WTC11 (cell line): Measurements from ENCODE around the gene C20orf141. TPM values are rescaled to one million over a fixed set of nuclear protein-coding genes. Genes with fewer than 3 reads are reported as not detected.

ENCODE experiments used
- ATAC-seq: fragments of 200-7000 bp; cut with Tn5 transposase; 2 replicates; pipeline ENCODE4 v1.10.0; 2021; ENCODE audit warnings: mild to moderate bottlenecking, moderate library complexity
- CTCF ChIA-PET: fragments of 300-600 bp; sonication (Branson Sonifier 250); formaldehyde crosslinking; loops from one replicate; lab custom pipeline; 2021; ENCODE audit warnings: antibody characterized with exemption; lab: Charles Lee
- POLR2A ChIA-PET: fragments of 350-600 bp; sonication (Branson Sonifier 250); formaldehyde crosslinking; loops from one replicate; lab custom pipeline; 2021; ENCODE audit warnings: antibody characterized with exemption; lab: Charles Lee
- DNase-seq: peaks from one replicate; pipeline ENCODE4 v3.0.0; 2021; ENCODE audit warnings: low spot score
- H3K27ac Mint-ChIP-seq: 2 replicates; pipeline ENCODE4 v1.8.0; 2021; ENCODE audit warnings: mixed read lengths
- H3K27me3 Mint-ChIP-seq: 2 replicates; pipeline ENCODE4 v1.8.0; 2021; ENCODE audit warnings: low read depth, mild to moderate bottlenecking, moderate library complexity, mixed read lengths
- H3K36me3 Mint-ChIP-seq: 2 replicates; pipeline ENCODE4 v1.8.0; 2021; ENCODE audit warnings: mixed read lengths
- H3K4me1 Mint-ChIP-seq: 2 replicates; pipeline ENCODE4 v1.8.0; 2022; ENCODE audit warnings: mixed read lengths
- H3K4me3 Mint-ChIP-seq: 2 replicates; pipeline ENCODE4 v1.8.0; 2021; ENCODE audit warnings: mild to moderate bottlenecking, moderate library complexity, mixed read lengths
- H3K9me3 Mint-ChIP-seq: 2 replicates; pipeline ENCODE4 v1.8.0; 2021; ENCODE audit warnings: mixed read lengths
- CREM ChIP-seq: sonication (generic); formaldehyde crosslinking; IDR thresholded peaks from 2 replicates; pipeline ENCODE4 v1.8.1; 2022; ENCODE audit warnings: mild to moderate bottlenecking, missing genetic modification reagents, moderate library complexity
- FOXP1 ChIP-seq: sonication (generic); formaldehyde crosslinking; IDR thresholded peaks from 2 replicates; pipeline ENCODE4 v1.8.0; 2022; ENCODE audit warnings: missing genetic modification reagents, mild to moderate bottlenecking, moderate library complexity, borderline replicate concordance
- JUN ChIP-seq: sonication (generic); formaldehyde crosslinking; IDR thresholded peaks from 2 replicates; pipeline ENCODE4 v1.8.0; 2023; ENCODE audit warnings: mild to moderate bottlenecking, missing genetic modification reagents
- KAT7 ChIP-seq: sonication (generic); formaldehyde crosslinking; IDR thresholded peaks from 2 replicates; pipeline ENCODE4 v1.8.1; 2023; ENCODE audit warnings: missing genetic modification reagents, mild to moderate bottlenecking, borderline replicate concordance
- NR2C2 ChIP-seq: sonication (generic); formaldehyde crosslinking; IDR thresholded peaks from 2 replicates; pipeline ENCODE4 v1.8.0; 2022; ENCODE audit warnings: mild to moderate bottlenecking, missing genetic modification reagents
- RELA ChIP-seq: sonication (generic); formaldehyde crosslinking; IDR thresholded peaks from 2 replicates; pipeline ENCODE4 v1.8.1; 2022; ENCODE audit warnings: missing genetic modification reagents, mild to moderate bottlenecking, borderline replicate concordance
- TCF7 ChIP-seq: sonication (generic); formaldehyde crosslinking; IDR thresholded peaks from 2 replicates; pipeline ENCODE4 v1.8.0; 2022; ENCODE audit warnings: mild to moderate bottlenecking, low read depth, missing genetic modification reagents, moderate library complexity
- TEAD4 ChIP-seq: sonication (generic); formaldehyde crosslinking; IDR thresholded peaks from 2 replicates; pipeline ENCODE4 v1.8.0; 2022; ENCODE audit warnings: mild to moderate bottlenecking, missing genetic modification reagents
- ZNF416 ChIP-seq: fragments of 250-450 bp; sonication (Bioruptor Pico); IDR thresholded peaks from 2 replicates; pipeline ENCODE4 v1.9.0; 2021; ENCODE audit warnings: mild to moderate bottlenecking, inconsistent platforms
- total RNA-seq: library from RNA; stranded (reverse); gene quantifications from 3 replicates; pipeline ENCODE4 v1.2.3, GENCODE V29; 2021
- TF ChIP-seq, protein P1 (sequence below): sonication (generic); formaldehyde crosslinking; conservative IDR thresholded peaks from 2 replicates; pipeline ENCODE4 v1.8.1; 2023; ENCODE audit warnings: mild to moderate bottlenecking, low read depth, missing genetic modification reagents, moderate library complexity
- TF ChIP-seq, protein P2 (sequence below): fragments of 250-450 bp; sonication (Bioruptor Pico); conservative IDR thresholded peaks from 2 replicates; pipeline ENCODE4 v1.9.0; 2021; ENCODE audit warnings: mild to moderate bottlenecking
- TF ChIP-seq, protein P3 (sequence below): sonication (generic); formaldehyde crosslinking; IDR thresholded peaks from 2 replicates; pipeline ENCODE4 v1.8.0; 2023; ENCODE audit warnings: mild to moderate bottlenecking, missing genetic modification reagents
- TF ChIP-seq, protein P4 (sequence below): sonication (generic); formaldehyde crosslinking; IDR thresholded peaks from 2 replicates; pipeline ENCODE4 v1.8.1; 2022; ENCODE audit warnings: low read depth, missing genetic modification reagents, borderline replicate concordance
- TF ChIP-seq, protein P5 (sequence below): sonication (generic); formaldehyde crosslinking; IDR thresholded peaks from 2 replicates; pipeline ENCODE4 v1.8.0; 2022; ENCODE audit warnings: mild to moderate bottlenecking, missing genetic modification reagents
- TF ChIP-seq, protein P6 (sequence below): sonication (generic); formaldehyde crosslinking; IDR thresholded peaks from 2 replicates; pipeline ENCODE4 v1.8.1; 2022; ENCODE audit warnings: missing genetic modification reagents, borderline replicate concordance
- TF ChIP-seq, protein P7 (sequence below): sonication (generic); formaldehyde crosslinking; conservative IDR thresholded peaks from 2 replicates; pipeline ENCODE4 v1.8.1; 2022; ENCODE audit warnings: mild to moderate bottlenecking, missing genetic modification reagents

Gene C20orf141
- total RNA-seq, 1 experiment from 2014 or later, result not detected

DNA sequence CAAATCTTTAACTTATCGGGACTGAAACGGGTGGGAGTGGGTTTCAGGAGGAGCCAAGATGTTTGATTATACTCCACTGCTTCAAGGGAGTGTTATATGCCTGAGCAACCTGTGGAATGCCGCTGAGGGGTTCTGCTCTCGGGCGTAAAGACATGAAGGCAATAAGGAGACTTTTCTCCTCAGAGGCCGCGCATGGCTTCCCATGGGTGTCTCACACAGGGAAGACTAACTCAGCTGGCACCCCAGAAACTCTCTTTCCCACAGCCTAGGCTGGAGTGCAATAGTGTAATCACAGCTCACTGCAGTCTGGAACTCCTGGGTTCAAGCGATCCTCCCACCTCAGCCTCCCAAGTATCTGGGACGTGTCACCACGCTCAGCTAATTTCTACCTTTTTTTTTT lies 5.1 kb upstream of the C20orf141 start:
- H3K9me3 Mint-ChIP-seq, result peaks cover 25% of the 10 kb centered on the region
- POLR2A ChIA-PET, result interaction anchor here (0.7 kb wide), 1 partner anchor 11 kb away, joined by 13 read pairs; no protein-coding TSS in a partner anchor
- H3K27ac Mint-ChIP-seq, result no peak overlapping the region
- no peak overlapping the region for H3K4me3 Mint-ChIP-seq
- H3K27me3 Mint-ChIP-seq, result peaks cover 80% of the 10 kb centered on the region
- DNase-seq, result no peak
- no peak for ATAC-seq
- TF ChIP-seq, protein P1, sequence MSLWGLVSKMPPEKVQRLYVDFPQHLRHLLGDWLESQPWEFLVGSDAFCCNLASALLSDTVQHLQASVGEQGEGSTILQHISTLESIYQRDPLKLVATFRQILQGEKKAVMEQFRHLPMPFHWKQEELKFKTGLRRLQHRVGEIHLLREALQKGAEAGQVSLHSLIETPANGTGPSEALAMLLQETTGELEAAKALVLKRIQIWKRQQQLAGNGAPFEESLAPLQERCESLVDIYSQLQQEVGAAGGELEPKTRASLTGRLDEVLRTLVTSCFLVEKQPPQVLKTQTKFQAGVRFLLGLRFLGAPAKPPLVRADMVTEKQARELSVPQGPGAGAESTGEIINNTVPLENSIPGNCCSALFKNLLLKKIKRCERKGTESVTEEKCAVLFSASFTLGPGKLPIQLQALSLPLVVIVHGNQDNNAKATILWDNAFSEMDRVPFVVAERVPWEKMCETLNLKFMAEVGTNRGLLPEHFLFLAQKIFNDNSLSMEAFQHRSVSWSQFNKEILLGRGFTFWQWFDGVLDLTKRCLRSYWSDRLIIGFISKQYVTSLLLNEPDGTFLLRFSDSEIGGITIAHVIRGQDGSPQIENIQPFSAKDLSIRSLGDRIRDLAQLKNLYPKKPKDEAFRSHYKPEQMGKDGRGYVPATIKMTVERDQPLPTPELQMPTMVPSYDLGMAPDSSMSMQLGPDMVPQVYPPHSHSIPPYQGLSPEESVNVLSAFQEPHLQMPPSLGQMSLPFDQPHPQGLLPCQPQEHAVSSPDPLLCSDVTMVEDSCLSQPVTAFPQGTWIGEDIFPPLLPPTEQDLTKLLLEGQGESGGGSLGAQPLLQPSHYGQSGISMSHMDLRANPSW (CRISPR knock-in tag), result no peak
- TF ChIP-seq, protein P2, sequence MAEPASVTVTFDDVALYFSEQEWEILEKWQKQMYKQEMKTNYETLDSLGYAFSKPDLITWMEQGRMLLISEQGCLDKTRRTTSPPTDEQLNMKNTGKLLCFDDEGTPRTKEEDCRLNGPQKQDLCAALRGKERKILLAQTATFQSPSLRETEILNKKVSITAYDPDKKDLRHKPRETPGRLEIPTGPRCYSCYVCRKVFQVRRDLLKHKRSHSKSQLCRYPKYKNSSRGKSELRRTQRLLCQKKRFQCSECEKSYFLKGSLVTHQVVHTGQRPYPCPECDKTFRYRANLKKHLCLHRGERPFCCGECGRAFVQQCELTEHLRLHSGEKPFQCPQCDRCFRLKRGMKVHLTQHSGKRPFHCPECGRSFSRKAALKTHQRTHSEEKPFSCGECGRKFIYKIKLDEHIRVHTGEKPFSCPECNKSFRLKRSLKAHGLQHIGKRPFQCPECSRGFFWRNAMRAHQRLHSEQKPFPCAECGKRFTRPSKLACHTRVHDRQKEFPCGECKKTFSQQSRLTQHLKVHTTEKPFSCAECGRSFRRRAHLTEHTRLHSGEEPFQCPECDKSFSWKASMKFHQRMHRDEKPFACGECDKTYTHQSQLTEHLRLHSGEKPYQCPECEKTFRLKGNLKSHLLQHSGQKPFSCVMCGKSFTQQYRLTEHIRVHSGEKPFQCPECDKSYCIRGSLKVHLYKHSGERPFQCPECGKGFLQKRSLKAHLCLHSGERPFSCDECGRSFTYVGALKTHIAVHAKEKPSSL, result no peak
- TF ChIP-seq CREM (CRISPR knock-in tag) (no peak), TCF7 (CRISPR knock-in tag) (no peak), TEAD4 (CRISPR knock-in tag) (no peak), FOXP1 (no peak)
- TF ChIP-seq, protein P3, sequence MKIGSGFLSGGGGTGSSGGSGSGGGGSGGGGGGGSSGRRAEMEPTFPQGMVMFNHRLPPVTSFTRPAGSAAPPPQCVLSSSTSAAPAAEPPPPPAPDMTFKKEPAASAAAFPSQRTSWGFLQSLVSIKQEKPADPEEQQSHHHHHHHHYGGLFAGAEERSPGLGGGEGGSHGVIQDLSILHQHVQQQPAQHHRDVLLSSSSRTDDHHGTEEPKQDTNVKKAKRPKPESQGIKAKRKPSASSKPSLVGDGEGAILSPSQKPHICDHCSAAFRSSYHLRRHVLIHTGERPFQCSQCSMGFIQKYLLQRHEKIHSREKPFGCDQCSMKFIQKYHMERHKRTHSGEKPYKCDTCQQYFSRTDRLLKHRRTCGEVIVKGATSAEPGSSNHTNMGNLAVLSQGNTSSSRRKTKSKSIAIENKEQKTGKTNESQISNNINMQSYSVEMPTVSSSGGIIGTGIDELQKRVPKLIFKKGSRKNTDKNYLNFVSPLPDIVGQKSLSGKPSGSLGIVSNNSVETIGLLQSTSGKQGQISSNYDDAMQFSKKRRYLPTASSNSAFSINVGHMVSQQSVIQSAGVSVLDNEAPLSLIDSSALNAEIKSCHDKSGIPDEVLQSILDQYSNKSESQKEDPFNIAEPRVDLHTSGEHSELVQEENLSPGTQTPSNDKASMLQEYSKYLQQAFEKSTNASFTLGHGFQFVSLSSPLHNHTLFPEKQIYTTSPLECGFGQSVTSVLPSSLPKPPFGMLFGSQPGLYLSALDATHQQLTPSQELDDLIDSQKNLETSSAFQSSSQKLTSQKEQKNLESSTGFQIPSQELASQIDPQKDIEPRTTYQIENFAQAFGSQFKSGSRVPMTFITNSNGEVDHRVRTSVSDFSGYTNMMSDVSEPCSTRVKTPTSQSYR (CRISPR knock-in tag), result no peak
- TF ChIP-seq, protein P4, sequence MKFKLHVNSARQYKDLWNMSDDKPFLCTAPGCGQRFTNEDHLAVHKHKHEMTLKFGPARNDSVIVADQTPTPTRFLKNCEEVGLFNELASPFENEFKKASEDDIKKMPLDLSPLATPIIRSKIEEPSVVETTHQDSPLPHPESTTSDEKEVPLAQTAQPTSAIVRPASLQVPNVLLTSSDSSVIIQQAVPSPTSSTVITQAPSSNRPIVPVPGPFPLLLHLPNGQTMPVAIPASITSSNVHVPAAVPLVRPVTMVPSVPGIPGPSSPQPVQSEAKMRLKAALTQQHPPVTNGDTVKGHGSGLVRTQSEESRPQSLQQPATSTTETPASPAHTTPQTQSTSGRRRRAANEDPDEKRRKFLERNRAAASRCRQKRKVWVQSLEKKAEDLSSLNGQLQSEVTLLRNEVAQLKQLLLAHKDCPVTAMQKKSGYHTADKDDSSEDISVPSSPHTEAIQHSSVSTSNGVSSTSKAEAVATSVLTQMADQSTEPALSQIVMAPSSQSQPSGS (CRISPR knock-in tag), result no peak
- TF ChIP-seq, protein P5, sequence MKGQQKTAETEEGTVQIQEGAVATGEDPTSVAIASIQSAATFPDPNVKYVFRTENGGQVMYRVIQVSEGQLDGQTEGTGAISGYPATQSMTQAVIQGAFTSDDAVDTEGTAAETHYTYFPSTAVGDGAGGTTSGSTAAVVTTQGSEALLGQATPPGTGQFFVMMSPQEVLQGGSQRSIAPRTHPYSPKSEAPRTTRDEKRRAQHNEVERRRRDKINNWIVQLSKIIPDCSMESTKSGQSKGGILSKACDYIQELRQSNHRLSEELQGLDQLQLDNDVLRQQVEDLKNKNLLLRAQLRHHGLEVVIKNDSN, result no peak
- peaks cover 8% of the 10 kb centered on the region for H3K4me1 Mint-ChIP-seq
- CTCF ChIA-PET, result interaction anchor here (1.6 kb wide), 1 partner anchor 138 kb away, joined by 4 read pairs; no protein-coding TSS in a partner anchor
- H3K36me3 Mint-ChIP-seq, result no peaks in the 10 kb centered on the region

DNA sequence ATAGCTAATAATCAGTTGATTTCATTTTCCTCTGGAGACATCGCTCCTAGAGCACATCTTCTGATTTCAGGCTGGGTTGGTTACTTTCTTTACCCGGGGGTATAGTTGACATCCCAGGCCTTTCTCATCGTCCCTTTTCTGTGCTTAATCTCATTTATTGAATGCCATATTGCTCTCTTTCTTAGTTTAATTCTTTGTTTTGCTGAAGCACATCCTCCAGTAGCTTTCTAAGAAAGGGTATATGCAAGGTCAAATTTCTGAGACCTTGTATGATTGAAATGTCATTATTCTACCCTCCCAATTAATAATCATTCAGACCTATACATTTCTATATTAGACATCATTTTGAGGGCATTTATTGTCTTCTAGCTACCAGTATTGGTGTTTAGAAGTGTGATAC lies 2.6 kb upstream of the C20orf141 start:
- ATAC-seq, result no peak
- CTCF ChIA-PET, result interaction anchor here (1.0 kb wide), 1 partner anchor 139 kb away, joined by 3 read pairs; no protein-coding TSS in a partner anchor
- Mint-ChIP-seq H3K4me1 (no peaks in the 10 kb centered on the region), H3K27ac (no peak overlapping the region), H3K36me3 (no peaks in the 10 kb centered on the region), H3K27me3 (peaks cover 55% of the 10 kb centered on the region), H3K4me3 (no peak overlapping the region), H3K9me3 (peaks cover 25% of the 10 kb centered on the region)
- no peak for TF ChIP-seq KAT7 (CRISPR knock-in tag)
- TF ChIP-seq ZNF416, result no peak
- TF ChIP-seq CREM (CRISPR knock-in tag), result no peak
- TF ChIP-seq, protein P6, sequence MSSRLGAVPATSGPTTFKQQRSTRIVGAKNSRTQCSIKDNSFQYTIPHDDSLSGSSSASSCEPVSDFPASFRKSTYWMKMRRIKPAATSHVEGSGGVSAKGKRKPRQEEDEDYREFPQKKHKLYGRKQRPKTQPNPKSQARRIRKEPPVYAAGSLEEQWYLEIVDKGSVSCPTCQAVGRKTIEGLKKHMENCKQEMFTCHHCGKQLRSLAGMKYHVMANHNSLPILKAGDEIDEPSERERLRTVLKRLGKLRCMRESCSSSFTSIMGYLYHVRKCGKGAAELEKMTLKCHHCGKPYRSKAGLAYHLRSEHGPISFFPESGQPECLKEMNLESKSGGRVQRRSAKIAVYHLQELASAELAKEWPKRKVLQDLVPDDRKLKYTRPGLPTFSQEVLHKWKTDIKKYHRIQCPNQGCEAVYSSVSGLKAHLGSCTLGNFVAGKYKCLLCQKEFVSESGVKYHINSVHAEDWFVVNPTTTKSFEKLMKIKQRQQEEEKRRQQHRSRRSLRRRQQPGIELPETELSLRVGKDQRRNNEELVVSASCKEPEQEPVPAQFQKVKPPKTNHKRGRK (CRISPR knock-in tag), result no peak
- TF ChIP-seq JUN (CRISPR knock-in tag), result no peak
- TF ChIP-seq, protein P7, sequence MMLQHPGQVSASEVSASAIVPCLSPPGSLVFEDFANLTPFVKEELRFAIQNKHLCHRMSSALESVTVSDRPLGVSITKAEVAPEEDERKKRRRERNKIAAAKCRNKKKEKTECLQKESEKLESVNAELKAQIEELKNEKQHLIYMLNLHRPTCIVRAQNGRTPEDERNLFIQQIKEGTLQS (CRISPR knock-in tag), result no peak
- TF ChIP-seq, protein P1 (CRISPR knock-in tag), result no peak
- TF ChIP-seq RELA (CRISPR knock-in tag), result no peak
- no peak for TF ChIP-seq NR2C2 (CRISPR knock-in tag)
- POLR2A ChIA-PET, result no interaction called here
- no peak for DNase-seq
